Inflammatory macrophage treated with lipopolysaccharide for 4 hours (primary cell): ENCODE measurements around the gene OCRL.

ENCODE experiments used
- DNase-seq: peaks from one replicate; pipeline ENCODE4 v3.0.0-alpha.2; 2020

The OCRL gene

DNA sequence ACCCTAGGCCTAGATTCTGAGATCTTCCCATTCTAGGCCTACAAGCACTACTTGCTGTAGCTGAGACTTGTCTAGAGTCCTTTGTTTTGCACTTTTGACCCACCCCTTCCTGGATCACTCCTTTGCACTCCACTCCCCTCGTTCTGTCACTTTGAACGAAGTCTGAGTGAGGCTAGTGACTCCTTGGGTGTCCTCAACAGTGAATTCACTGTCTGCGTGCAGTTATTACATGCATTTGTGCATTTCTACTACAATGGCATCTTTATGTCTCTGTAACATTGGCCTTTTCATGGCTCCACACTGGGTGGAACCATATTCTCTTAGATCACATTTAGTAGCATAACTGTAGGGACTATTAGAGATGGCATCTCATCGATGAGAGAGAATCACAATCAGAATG is 50.5 kb downstream of the OCRL start:
- DNase-seq = no peak

DNA sequence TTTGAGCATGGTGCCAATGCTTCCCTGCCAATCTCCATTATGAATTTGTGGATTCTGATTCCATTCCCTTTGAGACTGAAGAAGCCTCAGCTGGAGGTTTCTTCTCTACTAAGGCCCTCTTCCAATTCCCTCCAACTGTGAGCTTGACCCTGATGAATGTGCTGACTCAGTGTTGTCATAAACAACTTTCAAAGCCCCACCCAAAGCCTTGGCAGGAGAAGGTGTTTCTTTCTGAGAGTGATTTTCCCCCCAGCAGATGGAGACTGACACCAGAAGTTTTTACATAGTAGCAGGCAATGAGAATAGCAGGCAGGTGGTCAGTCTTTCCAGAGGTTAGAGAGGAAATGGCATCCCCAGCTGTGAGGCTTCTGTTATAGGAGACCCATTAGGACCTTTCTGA is 53.1 kb downstream of the OCRL start:
- DNase-seq = no peak

DNA sequence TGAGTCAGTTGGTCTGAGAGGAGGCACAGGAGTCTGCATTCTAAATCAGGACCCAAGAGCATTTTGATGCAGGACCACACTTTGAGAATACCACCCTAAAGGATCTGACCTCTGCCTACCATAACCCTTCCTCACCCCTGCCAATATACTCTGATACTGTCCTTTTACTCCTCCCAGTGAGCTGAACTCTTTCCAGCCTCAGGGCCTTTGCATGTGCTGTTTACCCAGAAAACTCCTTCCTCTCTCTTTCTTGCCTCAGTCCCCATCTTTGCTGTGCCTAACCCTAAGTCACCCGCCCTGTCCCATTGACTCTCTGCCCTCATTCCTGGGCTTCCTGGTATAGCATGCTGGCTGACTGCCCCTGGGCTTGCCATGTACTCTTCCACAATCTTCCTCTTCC is 54.7 kb downstream of the OCRL start:
- DNase-seq = no peak

DNA sequence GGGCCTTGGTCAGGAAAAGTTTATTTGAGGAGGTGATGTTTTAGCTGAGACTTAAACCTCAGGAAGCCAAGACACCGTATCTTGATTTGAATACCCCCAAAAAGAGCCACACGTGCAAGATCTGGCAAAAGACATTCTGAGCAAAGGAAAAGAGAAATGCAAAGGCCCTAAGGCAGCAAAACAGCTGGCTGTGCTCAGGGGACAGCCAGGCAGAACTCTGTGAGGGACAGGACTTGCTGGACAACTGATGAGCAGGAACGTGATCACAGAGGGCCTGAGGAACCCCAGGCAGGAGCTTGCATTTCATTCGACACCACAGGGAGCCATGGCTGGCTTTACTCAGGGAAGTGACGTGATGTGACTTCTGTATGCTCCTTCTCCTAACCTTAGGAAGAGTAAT is 56.0 kb downstream of the OCRL start:
- DNase-seq = no peak

DNA sequence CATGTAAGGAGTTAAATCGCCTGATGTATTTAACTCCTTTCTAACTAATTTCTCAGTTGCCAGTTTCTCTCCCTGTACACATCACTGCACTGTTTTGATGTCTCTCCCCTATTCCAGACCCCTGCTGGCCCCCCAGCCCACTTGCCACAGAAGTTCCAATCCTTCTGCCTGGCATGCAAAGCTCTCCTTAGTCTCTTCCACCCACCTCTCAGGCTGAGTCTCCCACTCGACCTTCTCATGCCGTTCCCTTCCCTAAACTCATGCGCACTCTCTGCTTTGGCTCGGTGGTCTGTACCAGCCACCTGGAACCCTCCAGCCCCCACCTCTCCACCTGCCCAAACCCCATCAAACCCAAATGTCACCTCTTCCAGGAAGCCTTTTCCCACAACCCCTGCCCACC is 57.8 kb downstream of the OCRL start:
- DNase-seq = no peak

DNA sequence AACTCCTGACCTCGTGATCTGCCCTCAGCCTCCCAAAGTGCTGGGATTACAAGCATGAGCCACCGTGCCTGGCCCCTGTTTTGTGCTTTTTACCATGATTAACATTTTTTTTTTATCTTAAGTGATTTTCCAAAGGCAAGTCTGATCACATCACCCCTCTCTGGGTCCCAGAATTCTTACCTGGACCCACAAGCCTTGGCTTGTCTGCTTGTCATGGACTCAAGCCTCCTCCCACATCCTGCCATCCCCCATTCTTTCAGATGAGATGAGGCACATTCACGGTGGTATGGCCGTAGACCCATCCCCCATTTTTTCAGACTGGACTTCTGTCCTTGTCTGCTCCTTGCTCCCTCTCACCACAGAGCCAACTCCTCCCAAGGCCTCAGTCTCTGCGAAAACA is 59.4 kb downstream of the OCRL start:
- no peak for DNase-seq

DNA sequence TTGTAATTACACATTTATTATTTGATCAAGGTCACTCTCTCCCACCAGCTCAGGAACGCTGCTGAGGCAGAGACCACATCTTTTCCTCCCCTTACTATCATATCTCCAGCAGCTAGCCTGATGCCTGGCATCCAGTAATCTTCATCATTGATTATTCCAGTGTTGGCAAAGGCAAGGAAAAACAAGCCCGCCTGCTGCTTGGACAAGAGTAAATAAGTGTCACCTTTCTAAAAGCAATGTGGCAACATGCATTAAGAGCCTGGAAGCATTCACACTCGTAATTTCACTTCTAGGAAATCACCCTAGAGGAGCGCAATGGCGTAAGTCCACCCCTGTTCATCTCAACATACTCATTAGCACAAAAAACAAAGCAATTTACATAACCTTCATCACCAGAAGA is 59.9 kb downstream of the OCRL start:
- DNase-seq = no peak

DNA sequence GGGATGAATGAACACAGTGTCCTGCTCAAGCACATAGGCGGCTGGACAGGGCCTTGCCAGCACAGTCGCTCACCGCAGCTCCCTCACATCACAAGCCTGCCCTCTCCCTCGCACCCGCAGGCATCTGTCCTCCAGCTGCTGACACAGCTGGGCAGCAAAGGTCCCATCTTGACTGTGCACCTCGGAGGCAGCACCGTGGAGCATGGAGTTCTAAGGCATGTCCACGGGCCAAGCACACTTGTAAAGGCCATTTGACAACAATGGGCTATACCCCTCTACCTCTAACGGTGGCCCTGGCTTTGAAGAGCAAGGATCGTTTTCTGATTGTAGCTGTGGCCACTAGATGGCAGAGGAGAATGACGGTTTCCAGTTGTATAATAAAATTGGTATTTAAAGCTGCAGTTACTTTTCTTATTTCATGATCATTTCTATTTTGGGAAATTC is 60.9 kb downstream of the OCRL start:
- DNase-seq = peak; percentile 11

DNA sequence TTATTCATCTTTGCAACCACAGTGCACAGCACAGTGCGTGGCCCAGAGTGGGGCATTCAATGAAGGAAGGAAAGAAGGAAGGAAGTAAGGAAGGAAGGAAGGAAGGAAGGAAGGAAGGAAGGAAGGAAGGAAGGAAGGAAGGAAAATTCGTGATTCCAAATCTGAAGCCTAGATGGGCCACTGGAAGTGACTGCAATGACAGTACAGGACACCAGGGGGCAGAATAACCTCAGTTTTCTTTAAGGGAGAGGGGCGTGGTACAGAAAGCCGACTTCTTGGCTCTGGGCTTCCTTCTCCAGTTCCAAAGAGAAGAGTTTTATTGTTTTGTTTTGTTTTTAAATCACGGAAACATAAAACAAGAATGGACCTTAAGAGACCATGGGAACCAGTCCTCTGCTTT is 66.9 kb downstream of the OCRL start:
- DNase-seq = peak; percentile 45

DNA sequence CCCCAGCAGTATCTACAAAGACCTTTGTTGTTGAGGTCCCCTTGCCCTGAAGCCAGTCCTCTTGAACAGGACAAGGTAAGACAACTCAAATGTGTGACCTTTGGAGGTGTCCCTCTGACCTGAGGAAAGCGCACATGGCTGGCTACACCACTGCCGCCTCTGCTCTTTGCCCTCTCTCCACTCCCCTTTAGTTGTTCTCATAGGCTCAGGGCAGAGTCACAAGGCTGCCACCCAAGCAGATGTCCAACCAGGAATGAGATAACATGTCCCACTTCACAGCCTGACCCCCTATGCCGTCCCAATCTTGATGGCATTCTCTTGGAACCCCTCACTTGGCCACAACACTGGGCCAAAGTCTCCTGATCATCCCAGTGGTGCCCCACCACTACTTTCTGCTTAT is 68.4 kb downstream of the OCRL start:
- no peak for DNase-seq

DNA sequence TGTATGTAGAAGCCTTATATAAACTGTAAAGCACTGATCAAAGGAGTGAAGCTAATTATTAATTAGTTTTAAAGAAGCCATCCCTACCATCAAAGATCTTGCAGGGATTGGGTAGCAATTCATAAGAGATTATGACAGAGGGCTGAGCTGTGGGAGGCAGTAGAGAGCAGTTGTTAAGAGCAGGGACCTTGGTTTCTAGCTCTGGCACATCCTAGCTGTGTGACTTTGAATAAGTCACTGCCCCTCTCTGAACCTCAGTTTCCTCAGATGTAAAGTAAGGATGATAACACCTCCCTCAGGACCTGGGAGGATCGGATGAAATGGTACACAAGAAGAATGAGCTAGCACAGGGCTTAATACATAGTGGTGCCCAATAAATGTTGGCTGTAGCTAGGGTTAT is 69.3 kb downstream of the OCRL start:
- no peak for DNase-seq

DNA sequence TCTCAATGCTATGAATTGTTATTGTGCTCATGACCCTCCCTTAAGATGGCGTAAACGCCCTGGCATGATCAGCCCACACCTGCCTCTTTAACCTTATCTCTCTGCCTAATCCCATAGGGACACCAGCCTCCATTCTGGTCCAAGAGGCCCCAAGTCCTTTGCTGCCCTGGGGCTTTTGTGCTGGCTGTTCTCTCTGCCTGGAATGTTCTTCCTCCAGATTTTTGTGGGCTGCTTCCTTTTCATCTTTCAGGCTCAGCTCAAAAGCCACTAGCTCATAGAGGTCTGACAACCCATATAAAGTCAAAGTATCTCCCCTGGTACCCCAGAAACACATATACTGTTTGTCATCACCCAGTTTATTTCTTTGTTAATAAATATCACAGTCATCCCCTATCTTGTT is 72.3 kb downstream of the OCRL start:
- DNase-seq = no peak

DNA sequence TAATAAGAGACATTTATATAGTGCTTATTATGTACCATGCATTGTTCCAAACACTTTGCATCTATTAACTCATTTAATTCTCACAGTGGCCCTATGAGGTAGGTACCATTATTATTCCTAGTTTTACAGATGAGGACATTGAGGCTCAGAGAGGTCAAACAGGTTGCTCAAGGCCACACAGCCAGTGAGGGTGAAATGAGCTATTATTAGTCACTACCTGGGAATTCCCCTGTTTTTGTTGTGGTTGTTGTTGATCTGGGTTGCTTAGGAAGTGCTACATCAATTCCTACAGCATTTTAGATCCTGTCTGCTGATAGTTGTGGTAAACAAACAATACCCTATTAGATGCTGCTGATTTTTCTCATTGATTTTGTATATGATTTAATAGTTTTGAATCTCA is 73.5 kb downstream of the OCRL start:
- DNase-seq = peak; percentile 32

DNA sequence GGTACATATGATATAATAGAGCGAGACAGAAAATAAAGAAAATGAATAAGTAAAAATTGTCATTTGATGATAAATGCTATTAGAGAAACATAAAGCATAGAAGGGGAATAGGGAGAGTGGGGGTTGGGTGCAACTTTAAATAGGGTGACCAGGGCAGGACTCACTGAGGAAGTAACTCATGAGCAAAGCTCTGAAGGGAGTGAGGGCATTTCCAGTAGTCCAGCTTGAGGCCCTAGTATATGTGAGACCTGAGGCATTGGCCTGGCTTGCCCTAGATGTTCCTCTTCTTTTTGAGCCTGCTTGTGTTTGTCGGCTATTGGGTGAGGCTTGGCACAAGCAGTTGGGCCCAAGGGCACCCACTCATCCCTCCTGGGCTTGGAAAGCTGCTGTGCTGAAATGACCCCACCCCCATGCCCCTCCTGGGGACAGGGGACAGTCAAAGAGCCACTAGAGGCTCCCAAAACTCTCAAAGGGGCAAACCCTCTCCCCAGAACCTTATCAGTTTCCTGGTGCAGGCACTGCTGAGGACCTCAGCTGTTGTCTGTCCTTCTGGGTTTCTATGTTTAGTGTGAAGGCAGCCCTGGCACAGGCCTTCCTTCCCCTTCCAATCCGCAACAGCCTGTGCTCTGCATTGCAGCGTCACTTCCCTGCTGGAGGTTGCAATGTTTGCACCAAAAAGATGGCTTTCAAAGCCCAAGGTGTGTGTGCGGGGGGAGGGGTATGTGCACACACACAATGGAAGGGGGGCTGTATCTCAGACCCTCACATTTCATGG is 74.6 kb downstream of the OCRL start:
- no peak for DNase-seq

DNA sequence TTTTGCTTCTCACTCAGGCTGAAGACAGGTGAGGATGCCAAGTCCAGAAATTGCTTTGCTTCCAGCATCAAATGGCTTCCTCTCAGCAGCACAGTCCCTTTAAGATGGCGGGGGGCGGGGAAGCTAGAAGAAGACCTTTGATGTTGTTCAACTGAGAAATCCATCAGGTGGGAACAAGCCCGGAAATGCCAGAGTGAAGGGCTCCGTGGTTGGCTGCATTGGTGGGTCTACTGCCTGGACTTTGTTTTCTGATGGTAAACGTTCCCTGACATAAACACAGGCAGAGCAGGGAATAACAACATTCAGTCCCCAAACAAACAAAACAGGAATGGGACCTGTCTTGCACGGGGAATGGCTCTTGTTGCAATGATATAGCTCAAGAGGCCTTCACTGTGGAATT is 77.4 kb downstream of the OCRL start:
- DNase-seq = no peak

DNA sequence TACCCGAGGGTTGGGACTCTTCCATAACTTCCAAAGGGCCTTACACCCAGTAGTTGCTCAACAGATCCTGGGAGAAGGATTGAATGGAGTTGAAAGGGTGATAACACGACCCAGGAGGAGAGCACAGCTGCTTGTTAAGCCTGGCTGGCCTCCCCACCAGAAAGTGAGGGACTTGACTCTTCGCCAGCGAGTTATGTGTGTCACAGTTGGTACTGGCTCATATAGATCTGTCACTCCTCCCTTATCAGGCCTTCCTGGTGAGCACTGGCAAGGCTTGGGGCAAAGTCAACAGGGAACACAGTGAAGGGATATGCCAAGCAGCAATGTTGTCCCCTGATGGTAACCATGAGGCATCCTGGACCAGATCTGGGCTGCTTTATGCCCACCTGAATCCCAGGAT is 78.9 kb downstream of the OCRL start:
- no peak for DNase-seq

DNA sequence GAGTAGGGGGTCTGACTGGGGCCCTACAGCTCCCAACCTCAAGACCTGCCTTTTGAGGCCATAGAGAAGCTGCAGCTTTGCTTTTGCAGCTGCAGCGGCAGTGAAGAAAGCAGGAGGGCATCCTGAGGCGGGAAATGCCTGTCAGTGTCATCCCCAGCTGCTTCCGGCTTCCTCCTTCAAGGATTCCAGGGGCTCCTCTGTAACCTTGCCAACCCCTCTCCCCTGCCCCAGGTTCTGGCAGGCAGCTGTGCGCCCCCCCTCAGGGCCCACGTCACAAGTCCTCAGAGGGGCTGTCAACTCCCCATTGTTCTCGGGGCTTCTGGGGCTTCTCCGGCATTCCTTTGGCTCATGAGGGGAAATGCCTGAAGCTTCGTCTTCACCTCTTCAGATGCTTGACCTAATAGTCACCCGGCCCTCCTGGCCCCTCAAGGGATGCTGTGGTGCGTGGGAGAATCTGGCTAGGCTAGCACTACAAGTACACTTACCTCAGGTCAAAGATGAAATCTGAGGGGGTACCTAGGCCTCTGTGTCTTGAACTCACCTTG is 82.8 kb downstream of the OCRL start:
- DNase-seq = no peak

DNA sequence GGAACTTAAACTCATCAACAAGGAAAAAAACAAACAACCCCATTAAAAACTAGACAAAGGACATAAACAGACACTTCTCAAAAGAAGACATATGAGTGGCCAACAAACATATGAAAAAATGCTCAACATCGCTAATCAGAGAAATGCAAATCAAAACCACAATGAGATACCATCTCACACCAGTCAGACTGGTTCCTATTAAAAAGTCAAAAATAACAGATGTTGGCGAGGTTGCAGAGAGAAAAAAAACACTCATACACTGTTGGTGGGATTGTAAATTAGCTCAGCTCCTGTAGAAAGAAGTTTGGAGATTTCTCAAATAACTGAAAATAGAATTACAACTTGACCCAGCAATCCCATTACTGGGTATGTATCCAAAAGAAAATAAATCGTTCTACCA is 86.0 kb downstream of the OCRL start:
- no peak for DNase-seq

DNA sequence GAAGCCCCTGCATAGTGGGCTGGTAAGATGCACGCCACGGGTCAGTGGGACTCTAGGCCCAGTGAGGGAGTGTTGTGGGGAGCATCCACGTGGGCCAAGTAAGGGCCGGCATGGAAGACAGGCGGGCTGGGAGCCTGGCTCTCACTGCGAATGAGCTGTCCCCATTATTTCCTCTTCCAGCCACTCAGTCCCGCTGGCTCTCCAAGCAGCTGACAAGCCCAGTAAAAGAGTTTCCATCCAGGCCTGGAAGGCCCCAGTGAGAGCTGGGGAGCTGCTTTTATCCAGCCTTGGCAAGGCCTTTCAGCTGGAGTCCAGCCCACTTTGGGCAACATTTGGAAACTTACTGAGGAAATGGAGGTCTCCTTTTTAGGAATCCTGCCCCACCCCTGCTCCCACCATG is 89.8 kb downstream of the OCRL start:
- DNase-seq = no peak

DNA sequence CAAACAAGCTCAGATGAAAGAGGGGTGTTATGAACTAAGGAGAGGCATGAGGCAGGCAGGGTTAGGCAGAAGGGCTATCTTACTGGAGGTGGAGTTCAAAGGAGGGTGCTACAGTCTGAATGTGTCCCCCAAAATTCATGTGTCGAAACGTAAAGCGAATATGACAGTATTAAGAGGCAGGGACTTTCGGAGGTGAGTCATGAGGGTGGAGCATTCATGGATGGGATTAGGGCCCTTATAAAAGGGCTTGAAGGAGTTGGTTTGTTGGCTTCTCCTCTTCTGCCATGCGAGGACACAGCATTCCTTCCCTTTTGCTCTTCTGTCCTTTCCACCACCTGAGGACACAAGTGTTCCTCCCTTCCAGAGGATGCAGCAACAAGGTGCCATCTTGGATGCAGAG is 91.8 kb downstream of the OCRL start:
- no peak for DNase-seq

DNA sequence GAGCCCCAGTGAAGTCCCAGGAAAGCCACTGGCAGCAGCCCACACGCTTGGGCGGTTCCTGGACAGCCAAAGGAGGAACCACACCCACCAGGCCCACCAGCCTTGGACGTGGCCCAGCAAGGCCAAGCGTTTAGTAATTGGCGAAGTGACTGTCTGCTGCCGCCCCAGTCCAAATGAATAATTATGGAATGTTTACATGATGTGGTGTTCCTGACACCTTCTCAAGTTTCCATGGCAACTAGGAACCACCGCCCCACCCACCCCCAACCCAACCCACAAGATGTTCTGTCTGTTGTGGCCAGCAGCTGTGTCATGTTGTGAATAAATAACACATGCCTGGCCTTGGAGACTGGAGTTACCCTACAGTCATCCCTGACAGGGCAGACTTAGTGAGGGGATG is 92.4 kb downstream of the OCRL start:
- DNase-seq = peak; percentile 23

DNA sequence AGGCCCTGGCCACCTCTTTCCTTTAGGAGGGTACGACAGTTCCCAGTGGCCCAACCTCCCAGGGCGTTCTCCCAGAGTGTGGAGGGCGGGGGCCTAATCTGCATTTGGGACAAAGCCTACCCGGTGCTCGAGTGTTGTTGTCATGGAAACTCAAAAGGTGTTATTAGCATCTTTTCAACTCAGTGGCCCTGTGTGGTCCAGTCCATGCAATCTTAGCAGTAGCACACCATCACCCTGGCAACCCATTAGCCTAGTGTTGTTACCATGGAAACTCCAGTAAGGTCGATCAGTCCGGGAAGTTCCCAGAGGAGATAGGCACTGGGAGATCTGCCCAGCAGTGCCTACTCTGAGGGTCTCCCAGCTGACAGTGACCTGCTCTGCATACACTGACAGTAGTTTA is 94.5 kb downstream of the OCRL start:
- DNase-seq = no peak

DNA sequence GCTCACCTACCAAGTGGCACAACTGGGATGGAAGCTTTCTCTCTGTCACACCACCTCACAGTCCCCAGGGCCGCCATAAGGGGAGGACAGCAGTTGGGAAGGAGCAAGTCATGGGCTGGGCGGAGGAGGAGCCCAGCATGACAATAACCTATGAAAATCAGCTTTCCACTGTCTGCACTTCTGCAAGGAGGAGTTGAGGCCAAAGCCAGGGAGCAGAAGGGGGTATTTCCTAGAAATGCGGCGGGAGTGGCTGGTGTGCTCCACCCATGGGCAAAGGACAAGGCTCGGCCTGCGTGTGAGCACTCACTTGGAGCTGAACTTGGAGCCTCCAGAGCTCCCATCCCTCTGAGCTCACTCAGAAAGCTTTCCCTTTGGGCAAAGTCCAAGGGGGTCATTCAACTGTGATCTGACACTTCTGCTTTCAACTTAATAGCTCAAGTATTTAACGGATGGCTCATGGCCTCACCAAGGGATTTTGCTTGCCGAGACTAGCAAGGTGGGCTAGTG is 96.2 kb downstream of the OCRL start:
- no peak for DNase-seq

DNA sequence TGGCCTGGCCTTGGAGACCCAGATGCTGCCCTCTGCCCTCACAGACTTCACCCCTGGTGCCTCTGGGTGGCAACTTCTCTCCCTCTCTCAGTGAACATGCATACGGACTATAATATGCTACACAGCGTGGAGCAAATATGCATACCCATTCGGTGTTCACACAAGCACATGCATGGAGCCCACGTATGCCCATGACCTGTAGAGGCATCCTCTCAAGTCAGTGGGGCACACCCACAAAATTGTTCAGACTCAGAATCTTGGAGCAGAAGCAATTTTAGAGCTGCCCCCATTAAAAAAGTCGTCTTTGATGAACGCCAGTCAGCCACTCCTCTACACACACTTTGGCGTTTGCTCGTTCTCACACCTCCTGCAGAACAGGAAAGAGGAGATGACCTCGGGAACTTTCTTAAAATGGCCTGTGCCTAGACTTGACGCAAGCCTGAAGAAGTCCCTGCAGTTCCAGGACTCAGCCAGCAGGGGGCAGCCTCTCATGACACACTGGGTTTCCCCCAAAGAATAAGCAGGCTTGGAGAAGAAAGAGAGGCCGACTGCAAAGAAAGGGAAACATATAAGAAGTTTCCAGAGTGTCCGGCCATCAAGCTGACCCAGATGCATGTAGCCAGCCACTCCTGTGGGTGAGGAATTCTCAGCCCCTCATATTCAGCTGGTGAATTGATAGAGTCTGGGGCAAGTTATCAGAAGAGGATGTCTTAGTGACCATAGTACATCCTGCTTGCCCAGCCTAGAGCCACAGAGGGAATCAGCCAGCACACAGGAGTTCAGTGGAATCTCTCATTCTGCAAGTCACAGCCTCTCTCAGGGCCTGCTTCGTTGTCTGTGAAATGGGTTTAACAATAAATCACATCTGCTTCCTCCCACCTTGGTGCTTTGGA is 97.4 kb downstream of the OCRL start:
- DNase-seq = peak; percentile 57
